SJSA1 (cell line): Measurements from ENCODE around the gene NTRK3. TPM values are rescaled to one million over a fixed set of nuclear protein-coding genes. Genes with fewer than 3 reads are reported as not detected.

Source experiments
- DNase-seq, 2 experiments: peaks; one replicate each; pipeline ENCODE4 v3.0.0-alpha.2; 2015 to 2020; ENCODE audit warnings: low spot score in 2 of 2, low read depth in 1 of 2
- H3K27ac ChIP-seq: fragments of 250-450 bp; sonication (Bioruptor Pico); 2 replicates; pipeline ENCODE4 v1.5.1; 2020; ENCODE audit warnings: mild to moderate bottlenecking, moderate library complexity
- H3K27me3 ChIP-seq: fragments of 250-450 bp; sonication (Bioruptor Pico); replicated peaks from 2 replicates; pipeline ENCODE4 v1.5.1; 2020; ENCODE audit warnings: mild to moderate bottlenecking, moderate library complexity
- H3K36me3 ChIP-seq: fragments of 250-450 bp; sonication (Bioruptor Pico); 2 replicates; pipeline ENCODE4 v1.5.1; 2020; ENCODE audit warnings: mild to moderate bottlenecking
- H3K4me1 ChIP-seq: fragments of 250-450 bp; sonication (Bioruptor Pico); replicated peaks from 2 replicates; pipeline ENCODE4 v1.6.1; 2021; ENCODE audit warnings: mild to moderate bottlenecking
- H3K4me3 ChIP-seq: fragments of 250-450 bp; sonication (Bioruptor Pico); 2 replicates; pipeline ENCODE4 v1.5.1; 2020; ENCODE audit warnings: mild to moderate bottlenecking
- H3K9me3 ChIP-seq: fragments of 250-450 bp; sonication (Bioruptor Pico); replicated peaks from 2 replicates; pipeline ENCODE4 v1.5.1; 2020; ENCODE audit warnings: mild to moderate bottlenecking
- total RNA-seq: library from RNA; depleted of rRNA; stranded (reverse); fragments of >200 nt; shearing (Covaris generic); gene quantifications from 2 replicates; pipeline ENCODE4 v1.2.3, GENCODE V29; 2014

The NTRK3 gene
- total RNA-seq, 1 experiment from 2014 or later = not detected

DNA sequence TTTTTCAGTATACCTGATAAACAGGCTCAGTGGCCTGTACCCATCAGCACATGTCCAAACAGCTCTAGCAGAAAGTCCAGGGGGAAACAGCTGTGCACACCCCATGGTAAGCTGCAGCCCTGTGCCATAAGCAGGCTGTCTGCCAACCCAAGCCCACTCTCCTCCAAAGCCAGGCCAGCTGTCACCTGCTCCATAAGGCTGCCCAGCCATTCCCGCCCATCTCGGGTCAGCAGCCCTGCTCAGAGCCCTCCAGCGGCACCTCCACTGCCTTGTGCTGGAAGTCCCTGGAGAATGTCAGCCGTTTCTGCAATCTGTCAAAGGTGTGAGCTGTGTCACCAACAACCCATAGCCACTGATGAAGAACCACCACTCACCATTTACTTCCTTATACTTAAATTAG lies 82.0 kb downstream of the NTRK3 start:
- no peak for DNase-seq
- Histone ChIP-seq H3K9me3 (no peaks in the 10 kb centered on the region), H3K27ac (no peak overlapping the region), H3K27me3 (no peaks in the 10 kb centered on the region), H3K36me3 (no peaks in the 10 kb centered on the region), H3K4me3 (no peak overlapping the region), H3K4me1 (no peaks in the 10 kb centered on the region)

DNA sequence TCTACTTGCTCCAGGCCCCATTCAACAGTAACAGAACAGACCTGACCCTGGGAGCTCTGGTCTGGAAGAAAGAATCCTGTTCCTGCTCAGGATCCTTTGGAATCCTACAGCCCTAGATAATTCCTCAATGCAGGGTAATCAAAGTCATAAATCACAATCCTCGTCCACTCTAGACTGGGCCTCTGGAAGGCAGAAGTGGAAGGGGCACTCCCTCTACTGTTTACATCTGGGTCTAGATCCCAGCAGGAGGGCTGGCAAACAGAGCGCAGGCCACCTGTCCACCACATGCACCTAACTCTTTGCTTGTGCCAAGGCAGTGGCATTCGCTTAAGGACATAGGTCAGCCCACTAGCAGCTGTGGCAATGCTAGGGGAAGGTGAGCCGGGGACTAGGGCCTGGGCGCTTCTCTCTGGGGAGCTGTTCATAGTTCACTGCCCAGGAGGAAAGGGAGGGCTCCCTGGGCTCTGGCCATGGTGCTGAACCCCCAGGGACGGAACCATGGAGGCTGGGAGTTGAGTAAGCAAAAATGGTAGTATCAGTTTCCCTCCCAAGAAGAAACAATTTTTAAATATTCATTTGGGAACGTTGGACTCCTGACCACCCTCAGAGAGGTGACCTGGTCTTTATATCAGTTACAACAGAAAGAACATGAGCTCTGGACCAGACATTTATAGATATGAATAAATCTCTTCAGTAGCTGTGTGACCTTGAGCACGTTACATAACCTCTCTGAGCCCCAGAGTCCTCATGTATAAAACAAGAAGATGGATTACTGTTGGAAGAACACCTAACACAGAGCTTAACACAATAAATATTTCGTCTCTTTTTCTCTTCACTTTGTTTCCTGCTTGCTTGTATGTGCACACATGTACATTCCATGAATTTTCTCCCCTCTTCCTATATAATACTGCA lies 90.2 kb downstream of the NTRK3 start:
- no peak for DNase-seq
- no peaks in the 10 kb centered on the region for H3K27me3 ChIP-seq
- no peaks in the 10 kb centered on the region for H3K4me1 ChIP-seq
- 0 out of 2 replicates have a peak, but pooled peaks cover 2% of the 10 kb centered on the region for H3K9me3 ChIP-seq
- H3K27ac ChIP-seq = no peak overlapping the region
- H3K4me3 ChIP-seq = no peak overlapping the region
- no peaks in the 10 kb centered on the region for H3K36me3 ChIP-seq

GRCh38 chr15:88161636-88162035 lies 94.9 kb downstream of the NTRK3 start:
- DNase-seq = no peak
- Histone ChIP-seq H3K9me3 (0 out of 2 replicates have a peak, but pooled peaks cover 2% of the 10 kb centered on the region), H3K27me3 (no peaks in the 10 kb centered on the region), H3K4me1 (no peaks in the 10 kb centered on the region), H3K27ac (no peak overlapping the region), H3K36me3 (no peaks in the 10 kb centered on the region), H3K4me3 (no peak overlapping the region)

DNA sequence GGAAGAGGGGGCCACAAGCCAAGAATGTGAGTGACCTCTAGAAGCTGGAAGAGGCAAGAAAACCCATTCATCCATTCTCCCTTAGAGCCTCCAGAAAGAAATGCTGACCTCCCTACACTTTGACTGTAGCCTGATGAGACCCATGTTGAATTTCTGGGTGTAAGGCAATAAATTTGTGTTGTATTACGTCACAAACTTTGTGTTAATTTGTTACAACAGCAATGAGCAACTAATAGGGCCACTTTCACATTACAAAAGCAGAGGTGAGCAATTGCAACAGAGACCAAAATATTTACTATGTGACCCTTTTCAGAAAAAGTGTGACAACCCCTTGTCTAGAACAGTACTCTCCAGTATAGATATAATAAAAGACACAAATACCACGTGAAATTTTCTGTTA lies 101.2 kb downstream of the NTRK3 start:
- H3K36me3 ChIP-seq = no peaks in the 10 kb centered on the region
- H3K4me3 ChIP-seq = no peak overlapping the region
- no peaks in the 10 kb centered on the region for H3K27me3 ChIP-seq

GRCh38 chr15:88152672-88153071 lies 103.9 kb downstream of the NTRK3 start:
- no peak for DNase-seq
- H3K4me1 ChIP-seq = no peaks in the 10 kb centered on the region
- no peak overlapping the region for H3K27ac ChIP-seq
- H3K4me3 ChIP-seq = no peak overlapping the region
- no peaks in the 10 kb centered on the region for H3K36me3 ChIP-seq
- H3K9me3 ChIP-seq = no peaks in the 10 kb centered on the region
- no peaks in the 10 kb centered on the region for H3K27me3 ChIP-seq

More for the DNA sequence above, 101.2 kb downstream of the NTRK3 start:
- Histone ChIP-seq H3K27ac (no peak overlapping the region), H3K4me1 (no peaks in the 10 kb centered on the region), H3K9me3 (no peaks in the 10 kb centered on the region)
- no peak for DNase-seq

- H3K27ac ChIP-seq = no peak overlapping the region
- DNase-seq = no peak
- H3K4me3 ChIP-seq = no peak overlapping the region
- no peaks in the 10 kb centered on the region for H3K9me3 ChIP-seq
- H3K4me1 ChIP-seq = no peaks in the 10 kb centered on the region
- no peaks in the 10 kb centered on the region for H3K27me3 ChIP-seq
- H3K36me3 ChIP-seq = no peaks in the 10 kb centered on the region
These were observed 108.8 kb downstream of the NTRK3 start for GRCh38 chr15:88147760-88148159.

DNA sequence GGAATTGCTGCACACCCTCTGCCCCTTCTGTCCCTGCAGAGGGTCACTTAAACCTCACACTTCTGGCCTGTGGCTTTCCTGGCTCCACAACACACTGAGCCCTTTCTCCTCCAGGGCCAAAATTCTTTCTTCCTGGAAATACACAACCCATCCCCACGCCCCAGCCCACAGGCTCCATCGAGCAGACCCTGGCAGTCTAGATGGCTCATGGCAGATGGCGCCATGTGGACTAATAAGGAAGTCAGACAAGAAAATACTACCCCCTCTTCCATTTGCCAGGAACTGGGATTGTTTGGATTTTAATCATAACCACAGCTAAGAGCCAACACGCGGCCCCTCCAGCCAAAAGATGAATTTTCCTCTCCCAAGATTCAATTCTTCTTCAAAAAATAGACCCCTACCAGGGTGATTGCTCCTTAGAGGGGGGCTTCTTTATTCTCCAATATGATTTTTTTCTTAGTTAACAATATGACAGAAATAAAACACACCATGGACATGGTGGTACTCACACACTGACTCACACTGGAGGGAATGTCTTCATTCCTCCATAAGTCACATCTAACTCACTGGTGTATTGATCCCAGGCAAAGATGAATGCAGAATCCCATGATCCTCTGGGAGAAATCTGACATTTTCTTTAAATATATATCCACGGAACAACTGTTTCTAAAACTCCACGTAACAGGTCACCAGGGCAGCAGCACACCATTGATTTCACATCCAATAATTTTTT lies 111.5 kb downstream of the NTRK3 start:
- DNase-seq = no peak
- Histone ChIP-seq H3K27ac (no peak overlapping the region), H3K4me3 (no peak overlapping the region), H3K27me3 (no peaks in the 10 kb centered on the region), H3K4me1 (no peaks in the 10 kb centered on the region), H3K36me3 (no peaks in the 10 kb centered on the region), H3K9me3 (no peaks in the 10 kb centered on the region)

DNA sequence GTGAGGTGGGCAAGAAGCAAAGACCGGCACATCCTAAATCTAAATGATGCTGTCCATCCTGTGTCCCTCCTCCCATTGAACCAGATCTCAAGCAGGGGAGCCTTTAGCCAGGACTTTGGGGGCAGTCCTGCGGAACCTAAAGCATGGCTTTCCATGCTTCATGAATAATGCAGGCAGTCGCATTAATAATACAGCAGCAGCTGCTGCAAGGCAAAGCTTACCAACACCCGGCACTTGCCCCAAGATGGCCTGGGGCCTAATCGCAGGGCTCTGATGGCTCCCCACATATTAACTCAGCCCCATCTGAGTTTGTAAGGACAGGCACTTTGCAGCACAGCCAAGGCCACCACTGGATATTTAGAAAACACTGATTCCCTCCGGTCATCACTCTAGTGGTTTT lies 114.4 kb downstream of the NTRK3 start:
- no peaks in the 10 kb centered on the region for H3K27me3 ChIP-seq
- no peaks in the 10 kb centered on the region for H3K9me3 ChIP-seq
- DNase-seq = no peak
- H3K36me3 ChIP-seq = no peaks in the 10 kb centered on the region
- H3K27ac ChIP-seq = no peak overlapping the region
- H3K4me3 ChIP-seq = no peak overlapping the region
- no peaks in the 10 kb centered on the region for H3K4me1 ChIP-seq

DNA sequence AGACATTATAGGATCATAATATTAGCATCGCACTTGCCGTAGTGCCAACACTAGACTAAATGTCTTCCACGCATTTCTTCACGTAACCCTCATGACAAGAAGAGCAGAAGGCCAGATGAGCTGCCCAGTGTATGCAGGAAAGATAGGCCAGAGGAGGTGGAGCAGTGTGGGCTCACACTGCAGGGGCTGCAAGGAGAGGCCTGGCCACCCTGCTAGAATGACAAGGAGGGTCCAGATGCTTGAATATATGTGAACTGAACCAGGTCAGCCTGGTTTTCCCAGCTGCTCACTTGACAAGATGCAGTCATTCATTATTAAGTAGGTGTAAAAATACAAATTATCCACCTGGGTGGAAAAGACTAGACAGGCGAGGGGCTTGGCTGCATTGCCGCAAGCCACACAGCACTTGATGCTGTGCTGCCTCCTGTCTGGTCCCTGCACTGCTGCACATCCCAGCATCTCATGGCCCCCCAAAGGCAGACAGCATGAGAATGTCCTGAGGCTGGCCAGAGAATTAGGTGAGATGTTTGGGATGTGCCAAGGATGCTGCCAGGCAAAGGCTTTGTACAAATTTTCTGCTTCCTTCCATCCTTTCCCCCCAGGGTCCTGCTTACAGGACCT lies 115.2 kb downstream of the NTRK3 start:
- no peaks in the 10 kb centered on the region for H3K9me3 ChIP-seq

GRCh38 chr15:88140398-88140797 lies 116.1 kb downstream of the NTRK3 start:
- DNase-seq = no peak
- no peaks in the 10 kb centered on the region for H3K4me1 ChIP-seq

More for the DNA sequence above, 115.2 kb downstream of the NTRK3 start:
- no peaks in the 10 kb centered on the region for H3K27me3 ChIP-seq
- no peaks in the 10 kb centered on the region for H3K36me3 ChIP-seq
- no peak overlapping the region for H3K27ac ChIP-seq
- no peak overlapping the region for H3K4me3 ChIP-seq
- no peak for DNase-seq
- no peaks in the 10 kb centered on the region for H3K4me1 ChIP-seq

GRCh38 chr15:88139936-88140335 lies 116.6 kb downstream of the NTRK3 start:
- H3K4me3 ChIP-seq = no peak overlapping the region
- H3K4me1 ChIP-seq = no peaks in the 10 kb centered on the region
- H3K27me3 ChIP-seq = no peaks in the 10 kb centered on the region
- no peak overlapping the region for H3K27ac ChIP-seq
- DNase-seq = no peak
- no peaks in the 10 kb centered on the region for H3K36me3 ChIP-seq
- no peaks in the 10 kb centered on the region for H3K9me3 ChIP-seq

More at GRCh38 chr15:88140398-88140797, 116.1 kb downstream of the NTRK3 start:
- Histone ChIP-seq H3K27ac (no peak overlapping the region), H3K27me3 (no peaks in the 10 kb centered on the region), H3K9me3 (no peaks in the 10 kb centered on the region), H3K4me3 (no peak overlapping the region), H3K36me3 (no peaks in the 10 kb centered on the region)

GRCh38 chr15:88133795-88134194 lies 122.7 kb downstream of the NTRK3 start:
- H3K36me3 ChIP-seq = no peaks in the 10 kb centered on the region
- no peaks in the 10 kb centered on the region for H3K9me3 ChIP-seq
- no peak overlapping the region for H3K27ac ChIP-seq
- no peaks in the 10 kb centered on the region for H3K4me1 ChIP-seq
- no peaks in the 10 kb centered on the region for H3K27me3 ChIP-seq
- no peak overlapping the region for H3K4me3 ChIP-seq
- DNase-seq = no peak

GRCh38 chr15:88132499-88132898 lies 124.0 kb downstream of the NTRK3 start:
- Histone ChIP-seq H3K4me3 (no peak overlapping the region), H3K9me3 (no peaks in the 10 kb centered on the region), H3K27me3 (no peaks in the 10 kb centered on the region), H3K27ac (no peak overlapping the region), H3K36me3 (no peaks in the 10 kb centered on the region), H3K4me1 (no peaks in the 10 kb centered on the region)
- DNase-seq = no peak

DNA sequence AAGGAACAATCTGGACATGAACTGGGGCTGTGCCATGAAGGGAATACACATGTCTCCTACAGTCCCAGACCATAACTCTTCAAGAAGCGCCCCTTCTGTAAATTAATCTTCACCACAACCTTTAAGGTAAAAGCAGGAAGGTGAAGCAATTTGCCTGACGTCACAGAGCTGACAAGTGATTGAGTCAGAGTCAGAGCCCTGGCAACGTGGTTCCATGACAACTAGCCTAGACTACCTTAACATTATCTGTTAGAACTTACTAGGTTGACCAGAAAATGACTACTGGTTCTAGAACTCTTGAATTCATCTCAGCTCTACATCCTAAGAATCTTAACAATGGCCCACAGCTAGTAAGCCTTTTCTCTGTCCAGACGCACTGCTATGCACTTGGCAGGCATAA lies 124.6 kb downstream of the NTRK3 start:
- Histone ChIP-seq H3K4me3 (no peak overlapping the region), H3K4me1 (no peaks in the 10 kb centered on the region), H3K36me3 (no peaks in the 10 kb centered on the region), H3K9me3 (no peaks in the 10 kb centered on the region), H3K27me3 (no peaks in the 10 kb centered on the region), H3K27ac (no peak overlapping the region)
- no peak for DNase-seq
